HG02885 (cell line): ENCODE results near the gene TGM1.
"Not testable (repeated sequence)": the region's sequence is repeated elsewhere in the genome, so short reads cannot be mapped to it uniquely, and the experiment has no call there.

Source experiments
- ATAC-seq: cut with Tn5 transposase; IDR thresholded peaks from one replicate; pipeline ENCODE4 v1.9.1; 2021; ENCODE audit warnings: mild to moderate bottlenecking; ENCODE audit not compliant: unreplicated experiment, poor library complexity

The TGM1 gene

GRCh38 chr14:24236689-24237462 lies 26.1 kb downstream of the TGM1 start:
- no peak for ATAC-seq

- no peak for ATAC-seq
These were observed 26.9 kb downstream of the TGM1 start for GRCh38 chr14:24235804-24236688.

GRCh38 chr14:24234095-24235005 lies 28.6 kb downstream of the TGM1 start:
- no peak for ATAC-seq

DNA sequence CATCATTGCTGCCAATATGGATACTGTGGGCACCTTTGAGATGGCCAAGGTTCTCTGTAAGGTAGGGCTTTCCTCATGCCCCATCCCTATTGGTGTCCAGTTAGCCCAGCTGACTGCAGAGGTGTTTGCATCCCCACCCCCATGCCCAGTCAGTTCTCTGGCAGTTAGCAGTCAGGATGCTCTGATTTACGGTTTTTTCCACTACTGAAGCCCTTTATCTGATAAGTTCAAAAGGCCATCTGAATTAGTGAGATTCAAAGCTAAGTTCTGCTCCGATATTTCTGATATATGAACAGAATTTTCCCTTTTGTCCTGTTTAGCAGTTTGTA lies 29.5 kb downstream of the TGM1 start:
- ATAC-seq: no peak

- peak; percentile 67 for ATAC-seq
These were observed 30.1 kb downstream of the TGM1 start, which contains the start of gene GMPR2 for GRCh38 chr14:24232645-24233537. GMPR2 (plus strand) TSS chr14:24232929; CDS start chr14:24233254, 325 bp downstream.

GRCh38 chr14:24232121-24232644 lies 30.8 kb downstream of the TGM1 start, which contains the start of gene NEDD8:
NEDD8 (minus strand) TSS chr14:24232367; CDS start chr14:24232267, 100 bp downstream.
- peak; percentile 81 for ATAC-seq

DNA sequence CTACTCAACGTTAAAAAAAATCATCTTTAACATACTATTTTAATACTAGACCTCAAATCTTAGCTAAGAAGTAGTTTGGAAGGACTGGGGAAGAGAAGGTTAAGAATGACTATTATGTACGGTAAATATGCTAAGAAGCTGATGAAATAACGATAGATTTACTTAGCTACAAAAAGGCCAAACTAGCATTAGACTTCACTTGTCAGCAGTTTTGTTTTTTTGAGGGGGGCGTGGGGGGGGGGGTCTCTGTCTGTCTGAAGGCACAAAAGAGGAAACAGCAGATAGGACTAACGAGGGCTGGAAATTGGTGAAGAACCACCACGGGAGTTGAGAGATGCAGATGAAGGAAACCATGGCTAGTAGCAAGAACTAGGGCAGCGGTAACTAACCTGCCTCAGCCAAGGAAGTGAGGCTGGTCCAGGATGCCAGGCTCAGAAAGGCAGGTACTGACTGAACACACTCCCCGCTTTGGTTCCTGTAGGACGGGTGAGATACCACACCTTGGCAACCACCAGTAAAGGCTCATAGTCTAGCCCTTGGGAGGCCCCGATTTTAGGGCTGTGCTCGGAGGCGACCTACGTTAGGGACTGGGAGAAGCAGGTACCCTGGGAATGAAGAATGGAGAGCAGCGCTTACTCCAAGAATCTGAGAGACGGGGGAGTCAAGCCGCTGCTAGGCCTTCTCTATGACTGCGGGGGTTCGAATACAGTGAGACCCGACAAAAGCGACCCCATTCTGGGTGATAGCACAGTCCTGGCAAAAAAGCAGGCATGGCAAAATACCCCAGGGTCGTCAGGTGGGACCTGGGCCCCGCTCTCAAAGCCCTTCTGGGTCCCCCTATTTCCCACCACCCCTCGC lies 31.5 kb downstream of the TGM1 start:
- ATAC-seq: peak; percentile 10

DNA sequence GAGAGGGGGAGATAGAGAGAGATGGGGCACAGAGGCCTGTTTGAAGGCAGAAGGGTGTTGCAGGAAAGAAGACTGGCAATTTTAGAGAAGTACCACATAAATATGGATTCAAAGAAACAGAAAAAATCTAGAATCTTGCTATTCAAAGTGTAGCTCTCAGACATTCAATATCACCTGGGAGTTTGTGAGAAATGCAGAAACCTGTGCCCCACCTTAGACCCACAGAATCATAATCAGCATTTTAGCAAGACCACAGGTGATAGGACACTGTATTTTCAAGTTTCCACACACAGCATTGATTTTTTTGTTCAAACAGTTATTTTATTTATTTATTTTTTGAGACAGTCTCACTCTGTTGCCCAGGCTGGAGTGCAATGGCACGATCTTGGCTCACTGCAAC lies 34.1 kb downstream of the TGM1 start:
- ATAC-seq: no peak

- no peak for ATAC-seq
These were observed 36.5 kb downstream of the TGM1 start for GRCh38 chr14:24226473-24226872.

GRCh38 chr14:24224618-24225071 lies 38.3 kb downstream of the TGM1 start:
- no peak for ATAC-seq

GRCh38 chr14:24222987-24223386 lies 40.0 kb downstream of the TGM1 start:
- not testable (repeated sequence) for ATAC-seq

GRCh38 chr14:24219521-24219920 lies 43.5 kb downstream of the TGM1 start:
- ATAC-seq: no peak

- no peak for ATAC-seq
These were observed 43.9 kb downstream of the TGM1 start for GRCh38 chr14:24219080-24219479.

DNA sequence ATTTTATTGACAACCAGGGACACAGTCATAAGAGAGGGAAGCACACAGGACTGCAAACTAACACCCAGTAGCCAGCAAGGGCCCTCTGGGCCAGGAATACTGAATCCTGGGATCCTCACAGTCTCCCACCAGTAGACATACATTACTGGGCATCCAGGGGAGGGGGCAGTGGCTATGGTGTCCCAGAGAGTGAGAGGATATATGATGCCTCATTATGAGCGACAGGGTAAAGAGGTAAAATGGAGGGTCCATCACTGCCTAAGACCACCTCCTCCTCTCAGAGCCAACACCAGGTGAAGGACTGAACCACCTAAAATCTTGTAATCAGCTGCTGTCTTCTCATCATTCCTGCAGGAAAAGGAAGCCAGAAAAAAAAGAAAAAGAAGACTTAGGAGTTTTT lies 46.1 kb downstream of the TGM1 start:
- ATAC-seq: not testable (repeated sequence)

DNA sequence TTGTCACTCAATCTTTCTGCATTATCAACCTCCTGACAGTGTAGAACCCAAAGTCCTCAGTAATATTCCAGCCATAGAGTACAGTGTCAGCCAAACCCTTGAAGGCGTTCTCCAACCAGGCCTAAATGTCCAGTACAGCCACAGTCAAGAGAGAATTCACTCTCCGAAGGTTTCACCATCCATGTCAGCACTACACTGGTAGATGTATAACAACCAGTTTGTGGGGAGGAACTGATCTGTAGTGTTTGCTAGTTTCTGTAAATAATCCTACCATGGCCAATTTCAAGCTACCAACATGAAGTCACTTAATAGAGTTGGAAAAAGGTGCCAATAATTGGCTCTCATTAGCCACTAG lies 46.7 kb downstream of the TGM1 start:
- no peak for ATAC-seq

- ATAC-seq: peak; percentile 70
These were observed 47.3 kb downstream of the TGM1 start, which contains the start of gene MDP1 for GRCh38 chr14:24215495-24216344. MDP1 (minus strand) TSS chr14:24216066; CDS start chr14:24215955, 111 bp downstream.
